ENCODE measurements around the gene CTNNA3.
"Not testable (repeated sequence)": the region's sequence is repeated elsewhere in the genome, so short reads cannot be mapped to it uniquely, and the experiment has no call there.

The CTNNA3 gene

DNA sequence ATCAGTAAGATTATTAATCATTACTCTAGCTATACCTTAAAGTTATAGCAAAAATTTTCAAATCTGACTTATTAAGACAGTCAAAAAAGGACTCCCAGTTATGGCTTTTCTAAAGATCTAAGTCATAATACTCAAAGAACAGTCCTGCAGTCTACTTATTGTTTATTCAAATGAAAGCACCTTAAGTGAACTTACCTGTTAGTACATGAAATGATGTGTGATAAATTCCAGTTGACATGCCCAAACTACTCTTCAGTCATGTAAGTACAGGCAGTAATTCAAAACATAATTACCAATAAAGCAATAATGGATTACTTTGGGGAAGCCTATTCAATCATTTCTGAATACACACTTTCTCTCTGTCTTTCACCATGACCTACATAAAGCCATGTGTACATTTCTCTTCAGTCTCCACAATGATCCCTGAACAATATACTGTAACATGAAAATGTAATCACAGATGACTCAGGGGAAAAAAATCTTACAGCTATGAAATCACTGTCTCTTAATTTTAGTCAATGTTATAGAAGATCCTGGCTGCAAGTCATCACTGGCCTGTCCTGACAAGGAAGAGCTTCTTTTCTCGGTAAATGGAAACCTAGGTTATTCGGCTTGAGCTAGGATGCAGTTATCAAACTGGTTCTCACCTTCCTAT, 1190.9 kb downstream of the CTNNA3 start:
- ATAC-seq, result no peak

DNA sequence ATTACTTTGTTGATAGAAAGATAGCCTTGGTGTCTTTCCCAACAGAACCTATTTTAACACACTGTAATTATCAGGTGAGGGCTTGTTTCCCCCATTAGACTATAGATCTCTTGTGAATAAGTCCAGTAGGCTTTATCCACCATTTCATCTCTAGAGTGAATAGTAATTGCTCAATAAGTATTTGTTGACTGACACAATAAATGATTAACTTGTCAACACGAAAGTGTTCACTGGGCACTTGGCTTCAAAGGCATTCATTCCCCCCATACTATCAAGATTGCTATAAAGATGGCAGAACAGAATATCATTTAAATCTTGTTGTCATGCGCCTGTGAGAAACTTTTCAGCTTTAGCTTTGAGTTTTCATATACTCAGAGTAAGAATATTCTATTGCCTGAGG, 1194.6 kb downstream of the CTNNA3 start:
- ATAC-seq, result no peak

DNA sequence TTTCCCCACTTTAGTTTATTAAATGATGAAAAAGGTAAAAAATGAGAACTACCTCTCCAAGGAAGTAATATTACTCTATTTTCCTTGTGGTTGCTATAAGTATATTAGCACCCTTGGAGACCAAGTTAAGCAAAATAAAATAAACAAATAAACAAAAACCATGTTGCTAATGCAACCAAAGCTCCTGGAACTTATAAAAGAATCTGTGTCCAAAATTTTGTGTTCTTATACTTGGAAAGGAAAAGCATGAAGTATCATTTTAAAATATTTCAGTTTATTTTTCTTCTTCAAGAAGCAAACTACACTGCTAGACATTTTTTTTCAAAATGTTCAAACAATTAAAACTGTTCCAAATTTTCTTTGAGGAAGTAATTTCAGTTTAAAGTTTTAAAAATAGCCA, 1212.0 kb downstream of the CTNNA3 start:
- ATAC-seq, result no peak

DNA sequence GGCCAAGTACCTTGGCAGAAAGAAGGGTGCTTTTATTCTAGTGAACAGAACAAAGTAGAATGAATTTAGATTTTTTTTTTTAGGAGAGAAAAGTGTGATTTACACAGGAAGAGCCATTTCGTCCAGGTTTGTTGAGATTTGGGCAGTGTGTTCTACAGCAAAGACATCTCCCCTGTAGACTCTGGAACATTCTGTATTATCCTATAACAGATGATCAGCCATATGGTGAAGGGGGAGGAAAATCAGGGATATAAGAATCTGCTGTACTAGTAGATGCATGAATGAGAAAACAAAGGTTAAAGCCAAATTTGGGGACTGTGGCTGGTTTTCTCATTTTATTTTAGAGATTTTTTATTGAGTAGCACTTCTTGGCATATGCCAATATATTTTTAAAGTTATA, 1223.8 kb downstream of the CTNNA3 start:
- no peak for ATAC-seq

DNA sequence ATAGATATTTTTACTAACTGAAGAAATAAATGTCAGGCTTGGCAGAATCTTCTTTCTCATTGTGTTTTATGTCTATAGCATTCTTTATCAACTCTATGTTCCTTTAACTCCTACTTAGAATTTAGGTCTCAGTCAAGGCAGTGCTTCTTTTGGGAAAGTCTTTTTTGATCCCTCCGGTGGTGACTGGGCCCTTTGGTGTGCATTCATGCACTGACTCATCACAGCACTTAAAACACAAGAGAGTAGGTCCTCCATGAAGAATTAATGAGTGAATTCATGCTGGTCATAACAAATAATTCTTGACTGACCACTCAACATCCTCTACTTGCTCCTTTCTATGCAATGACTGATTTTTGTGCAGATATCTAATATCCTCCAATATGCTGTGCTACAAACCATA, 1229.0 kb downstream of the CTNNA3 start:
- ATAC-seq, result no peak

DNA sequence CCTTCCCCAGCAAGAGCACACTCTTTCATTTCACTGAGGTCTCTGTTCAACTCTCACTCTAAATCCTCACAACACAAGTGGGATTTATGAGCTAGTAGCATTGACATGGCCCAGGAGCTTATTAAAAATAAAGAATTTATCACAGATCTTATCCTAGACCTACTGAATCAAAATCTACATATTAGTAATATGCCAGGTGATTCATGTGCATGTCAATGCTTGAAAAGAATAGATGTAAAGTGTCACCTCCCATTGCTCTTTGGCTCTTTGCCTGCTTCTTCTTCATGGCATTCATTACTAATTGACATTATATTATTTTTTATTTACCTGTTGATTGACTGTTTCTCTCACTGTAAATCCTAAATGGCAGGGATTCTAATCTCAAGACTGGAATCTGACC, 1229.4 kb downstream of the CTNNA3 start:
- ATAC-seq, result no peak

DNA sequence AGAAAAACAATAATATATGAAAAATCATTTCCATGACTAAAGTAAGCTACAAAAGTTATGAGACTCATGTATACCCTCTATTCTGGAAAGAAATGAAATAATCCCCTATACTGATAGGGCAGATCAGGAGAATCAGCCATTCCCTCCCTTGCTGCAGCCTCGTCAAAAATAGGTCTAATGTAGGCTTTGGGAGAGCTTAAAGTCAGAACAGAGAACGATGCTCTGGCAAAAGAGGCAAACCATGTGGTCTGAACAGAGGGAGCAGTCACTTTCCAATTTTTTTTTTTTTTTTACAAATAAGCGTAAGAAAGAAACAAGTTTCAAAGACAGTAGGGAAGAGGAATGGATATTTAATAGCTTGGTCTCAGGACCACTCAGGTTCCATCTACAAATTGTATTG, 1232.4 kb downstream of the CTNNA3 start:
- no peak for ATAC-seq

DNA sequence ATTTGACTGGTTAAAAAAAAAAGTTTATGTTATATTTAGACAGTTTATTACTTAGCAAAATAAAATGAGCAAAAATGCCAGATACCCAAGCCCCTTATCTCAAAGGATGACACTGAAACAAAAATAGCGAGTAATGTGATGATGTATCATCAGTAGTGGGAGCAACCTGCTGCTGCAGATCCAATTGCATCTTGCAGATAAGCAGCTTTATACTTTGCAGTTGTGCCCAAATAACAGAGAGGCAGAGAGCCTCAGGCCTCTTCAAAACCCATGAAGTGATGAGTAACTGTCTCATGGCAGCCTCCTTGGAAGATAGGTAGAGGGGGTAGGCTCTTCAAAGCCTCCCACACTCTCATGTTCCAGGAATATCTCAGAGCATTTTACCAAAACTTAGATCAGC, 1238.4 kb downstream of the CTNNA3 start:
- ATAC-seq, result no peak

DNA sequence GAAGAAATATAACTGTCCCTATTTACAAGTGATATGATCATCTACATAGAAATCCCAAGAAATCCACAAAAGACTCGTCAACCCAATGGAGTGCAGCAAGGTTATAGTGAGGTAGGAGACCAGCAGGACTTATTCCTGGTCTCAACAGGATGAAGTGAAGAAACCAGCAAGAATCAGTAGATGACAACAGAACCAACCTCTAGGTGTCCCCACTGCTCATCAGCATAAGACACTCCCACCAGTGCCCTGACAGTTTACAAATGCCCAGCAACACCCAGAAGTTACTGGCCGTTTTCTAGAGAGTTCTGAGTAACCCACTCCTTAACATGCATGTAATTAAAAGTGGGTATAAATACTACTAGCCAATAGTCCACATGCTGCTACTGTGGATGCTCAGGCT, 1240.7 kb downstream of the CTNNA3 start:
- ATAC-seq, result no peak

DNA sequence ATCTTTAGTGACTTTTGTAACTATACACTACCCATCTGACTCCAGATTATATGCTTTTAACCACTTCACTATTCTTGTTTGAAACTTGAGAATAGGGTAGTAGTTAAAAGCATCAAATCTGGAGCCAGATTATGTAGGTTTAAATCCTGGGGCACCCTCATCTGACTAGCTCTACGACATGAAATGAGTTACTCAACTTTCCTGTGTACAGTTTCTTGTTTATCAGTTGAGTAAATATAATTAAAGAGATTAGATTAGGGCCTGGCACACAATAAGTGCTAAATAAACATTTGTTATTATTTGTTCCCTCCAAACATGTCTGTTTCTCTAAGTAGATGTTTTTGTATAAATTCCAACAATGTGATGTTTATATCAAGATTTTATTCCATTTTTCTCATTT, 1255.4 kb downstream of the CTNNA3 start:
- no peak for ATAC-seq

DNA sequence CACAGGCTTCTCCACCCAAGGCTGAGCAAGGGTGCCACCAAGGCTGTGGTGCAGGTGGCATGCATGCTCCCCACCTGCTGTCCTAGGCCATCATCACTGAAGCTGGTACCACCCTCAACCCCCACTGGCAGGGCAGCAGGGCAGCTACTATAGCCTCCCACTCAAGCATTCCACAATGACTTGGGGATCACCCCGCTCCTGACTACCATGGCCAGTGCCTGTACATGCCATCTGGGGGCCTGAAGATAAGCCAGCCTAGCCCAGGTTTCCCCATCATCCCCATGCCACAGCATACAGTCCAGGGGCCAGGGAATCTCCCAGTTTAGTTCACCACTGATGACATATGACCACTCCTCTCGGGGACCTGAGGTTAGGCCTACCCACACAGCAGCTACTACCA, 1281.1 kb downstream of the CTNNA3 start:
- no peak for ATAC-seq

DNA sequence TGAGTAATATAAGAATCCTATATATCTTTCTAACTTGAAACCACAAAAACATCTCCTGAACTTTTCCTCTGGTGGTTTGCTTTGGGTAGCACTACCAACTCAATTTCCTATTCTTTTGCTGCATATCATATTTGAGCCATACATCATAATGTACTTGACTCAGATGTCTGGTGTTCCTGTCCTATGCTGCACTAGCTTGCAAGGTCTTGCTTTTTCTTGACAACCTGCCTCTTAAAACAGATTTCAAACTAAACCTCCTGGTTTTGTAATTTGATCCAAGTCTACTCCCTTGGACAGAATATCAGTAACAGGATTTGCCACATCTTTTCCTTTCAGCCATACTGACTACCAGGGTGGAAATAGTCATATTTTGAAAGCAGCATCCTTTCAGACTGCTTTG, 1290.4 kb downstream of the CTNNA3 start:
- no peak for ATAC-seq

DNA sequence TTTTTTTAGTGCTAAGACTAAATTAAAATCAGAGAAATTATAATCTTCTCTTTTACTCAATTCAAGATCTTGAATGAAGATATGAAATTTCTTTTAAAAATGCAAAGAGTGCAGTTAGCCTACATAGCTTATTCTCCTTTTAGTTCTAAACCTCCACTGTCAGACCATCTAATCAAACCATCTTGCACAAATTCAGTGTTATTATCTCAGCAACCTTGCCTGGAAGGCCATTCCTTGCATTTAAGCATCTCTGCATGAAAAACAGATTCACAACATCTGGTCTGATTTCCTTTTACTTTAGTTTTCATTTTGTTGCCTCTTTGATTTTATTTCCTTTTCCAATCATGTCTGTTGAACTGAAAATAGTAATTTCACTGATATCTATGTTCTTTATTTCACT, 1297.3 kb downstream of the CTNNA3 start:
- no peak for ATAC-seq

DNA sequence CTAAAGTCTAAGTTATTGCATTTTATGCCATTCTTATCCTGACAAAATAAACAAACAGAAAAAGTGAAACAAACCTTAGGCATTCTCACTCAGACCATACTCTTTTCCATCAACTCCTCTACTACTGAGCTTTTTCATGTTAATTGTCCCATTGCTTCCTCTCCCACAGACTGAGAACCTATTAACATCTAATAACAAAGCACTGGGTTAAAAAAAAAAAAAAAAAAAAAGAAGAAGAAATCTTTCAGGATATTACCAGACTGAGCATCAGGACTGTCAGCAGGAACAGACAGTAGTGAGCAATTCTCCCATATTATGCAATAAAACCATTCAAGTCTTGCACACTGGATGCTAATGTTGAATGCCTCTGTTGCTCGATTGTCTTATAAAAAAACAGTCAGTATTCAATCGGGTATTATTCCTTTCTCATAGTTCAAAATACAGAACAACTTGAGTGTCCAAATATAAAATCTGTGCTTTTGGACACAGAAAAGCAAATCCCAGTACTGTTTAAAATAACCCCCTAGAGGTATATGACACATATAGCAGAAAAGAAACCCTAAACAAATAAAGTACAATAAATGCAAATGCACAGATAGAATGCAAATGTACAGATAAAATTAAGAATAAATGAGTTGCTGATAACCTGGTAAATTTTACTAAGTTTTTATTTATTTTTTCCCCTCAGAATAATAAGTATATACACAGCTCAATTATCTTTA, 1301.5 kb downstream of the CTNNA3 start:
- ATAC-seq, result no peak

DNA sequence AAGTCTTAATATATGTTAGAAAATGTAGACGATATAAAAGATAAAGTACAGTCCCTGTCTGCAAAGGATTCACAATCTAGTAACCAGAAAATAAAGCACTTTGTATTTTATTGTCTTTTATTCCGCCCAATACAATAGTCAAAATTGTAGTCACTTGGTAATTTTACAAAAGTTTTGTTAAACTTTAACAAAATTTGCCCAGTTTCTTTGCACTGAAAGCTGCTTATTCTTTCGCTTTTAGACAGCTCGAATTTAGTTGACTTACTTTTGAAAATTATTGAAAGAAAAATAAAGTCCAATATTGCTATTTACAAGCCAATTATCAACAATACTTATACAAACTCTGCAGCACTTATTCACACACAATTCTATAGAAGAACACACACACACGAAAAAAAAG, 1305.1 kb downstream of the CTNNA3 start:
- ATAC-seq, result no peak

DNA sequence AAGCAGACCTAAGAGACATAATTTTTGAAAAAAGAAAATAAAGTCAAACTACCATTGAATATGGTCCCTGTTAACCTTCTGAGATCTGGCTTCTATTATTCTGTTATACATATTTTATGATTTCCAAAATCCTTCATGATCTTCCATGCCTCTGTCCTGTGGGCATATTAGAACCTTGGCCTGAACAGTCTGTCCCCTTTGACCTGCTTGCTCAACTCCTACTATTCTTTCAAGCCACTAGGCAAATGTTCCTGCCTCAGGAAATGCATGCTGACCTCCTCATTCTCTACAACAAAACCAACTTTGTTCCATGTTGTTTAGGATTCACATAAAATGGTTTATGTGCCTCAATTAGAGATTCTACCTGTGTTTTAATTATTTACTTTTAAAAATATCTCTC, 1315.0 kb downstream of the CTNNA3 start:
- no peak for ATAC-seq

DNA sequence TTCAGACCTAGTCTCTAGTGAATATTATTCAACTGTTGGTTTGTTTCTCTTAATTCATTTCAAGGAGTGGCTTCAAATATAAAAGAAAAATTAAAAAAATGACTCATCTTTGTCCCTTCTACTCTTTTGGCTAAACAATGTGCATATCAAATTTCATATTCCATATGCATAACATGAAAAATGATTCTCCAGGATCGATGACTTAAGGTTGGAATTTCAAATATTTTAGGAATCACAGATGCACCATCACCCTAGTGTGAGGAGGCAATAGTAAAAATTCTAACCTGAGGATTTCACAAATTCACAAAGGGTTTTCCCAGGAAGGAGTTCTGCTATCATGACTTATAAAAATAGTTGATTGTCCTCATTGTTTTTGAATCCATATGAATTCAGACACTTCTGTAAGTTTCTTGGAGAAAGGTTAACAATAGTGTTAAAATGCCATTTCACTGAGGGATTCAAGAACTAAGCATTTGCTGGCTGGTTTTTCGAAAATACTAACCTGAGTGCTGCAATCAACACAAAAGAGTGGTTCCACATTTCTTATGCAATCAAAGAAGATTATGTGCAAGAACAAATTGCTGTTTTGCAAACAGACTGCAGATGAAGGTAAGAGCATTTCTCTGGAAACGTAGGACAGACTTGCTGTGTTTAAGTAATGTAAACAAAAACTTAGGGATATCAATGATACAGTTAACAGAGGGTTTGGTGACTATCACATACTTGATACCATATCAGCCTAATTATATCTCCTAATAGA, 1317.7 kb downstream of the CTNNA3 start:
- no peak for ATAC-seq

DNA sequence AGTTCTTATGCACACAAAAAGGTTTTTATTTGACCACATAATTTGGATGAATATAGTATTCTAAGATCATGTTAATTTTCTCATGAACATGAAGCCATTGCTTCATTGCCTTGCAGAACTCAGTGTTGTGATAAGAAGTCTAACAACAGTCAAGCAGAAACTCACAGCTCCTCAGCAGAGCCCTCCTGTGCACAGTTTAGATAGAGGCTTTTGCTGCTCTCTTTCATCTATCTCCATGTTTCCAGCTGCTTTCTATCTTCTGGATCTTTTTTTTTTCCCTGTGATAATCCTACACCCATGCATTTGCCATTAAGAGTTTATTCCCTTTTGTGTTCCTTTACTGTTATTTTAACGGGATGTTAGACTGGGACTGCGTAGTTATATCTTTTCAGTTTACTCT, 1327.8 kb downstream of the CTNNA3 start:
- ATAC-seq, result no peak

DNA sequence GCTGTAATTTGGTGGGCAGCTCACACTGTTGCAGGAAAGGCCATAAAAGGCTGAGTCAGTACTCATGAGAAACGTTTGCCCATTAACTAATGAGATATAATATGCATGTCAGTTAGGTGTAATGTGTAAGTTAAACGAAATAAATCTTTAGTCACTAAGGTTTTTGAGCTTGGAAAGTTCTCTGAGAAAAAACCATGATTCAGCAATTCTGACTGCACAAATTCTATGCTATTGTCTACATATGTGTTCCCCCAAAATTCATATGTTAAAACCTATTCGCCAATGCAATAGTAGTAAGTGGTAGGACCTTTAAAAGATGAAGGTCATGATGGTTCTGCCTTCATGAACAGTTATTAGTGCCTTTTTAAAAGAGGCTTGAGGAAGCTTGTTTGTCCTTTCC, 1329.8 kb downstream of the CTNNA3 start:
- no peak for ATAC-seq

DNA sequence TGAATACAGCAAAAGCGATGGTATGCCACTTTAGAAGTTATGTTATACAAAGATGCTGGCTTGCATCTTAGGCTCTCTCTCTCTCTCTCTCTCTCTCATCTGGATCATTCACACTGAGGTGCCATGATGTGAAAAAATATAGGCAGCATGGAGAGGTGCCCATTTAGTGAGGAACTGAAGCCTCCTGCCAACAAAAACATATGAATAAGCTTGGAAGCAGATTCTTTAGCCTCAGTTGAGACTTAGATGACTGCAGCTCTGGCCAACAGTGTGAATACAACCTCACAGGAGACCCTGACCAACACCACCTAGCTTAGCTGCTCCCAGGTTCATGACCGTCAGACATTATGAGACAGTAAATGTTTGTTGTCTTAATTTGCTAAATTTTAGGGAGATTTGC, 1330.3 kb downstream of the CTNNA3 start:
- ATAC-seq, result no peak

DNA sequence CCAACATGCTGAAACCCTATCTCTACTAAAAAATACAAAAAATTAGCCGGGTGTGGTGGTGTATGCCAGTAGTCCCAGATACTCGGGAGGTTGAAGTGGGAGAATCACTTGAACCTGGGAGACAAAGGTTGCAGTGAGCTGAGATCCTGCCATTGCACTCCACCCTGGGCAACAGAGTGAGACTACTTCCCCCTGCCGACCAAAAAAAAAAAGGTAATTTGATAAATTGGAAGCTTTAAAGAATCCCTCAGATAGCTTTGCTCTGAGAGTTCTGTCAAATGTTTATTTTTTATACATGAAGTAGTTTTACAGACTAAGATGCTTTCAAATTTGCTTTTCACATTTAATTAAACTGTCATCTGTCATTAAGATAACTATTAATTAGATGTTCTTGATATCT, 1333.5 kb downstream of the CTNNA3 start:
- no peak for ATAC-seq

DNA sequence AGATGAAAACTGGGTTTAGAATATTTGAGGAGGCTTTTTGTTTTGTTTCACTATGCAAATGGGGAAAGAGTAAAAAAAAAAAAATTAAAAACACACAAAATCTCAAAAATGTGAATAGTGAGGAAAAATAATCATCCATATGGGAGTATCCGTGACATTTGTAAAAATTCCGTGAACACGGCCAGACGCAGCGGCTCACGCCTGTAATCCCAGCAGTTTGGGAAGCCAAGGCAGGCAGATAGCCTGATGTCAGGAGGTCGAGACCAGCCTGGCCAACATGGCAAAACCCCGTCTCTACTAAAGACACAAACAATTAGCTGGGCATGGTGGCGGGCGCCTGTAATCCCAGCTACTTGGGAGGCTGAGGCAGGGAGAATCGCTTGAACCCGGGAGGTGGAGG, 1342.2 kb downstream of the CTNNA3 start:
- ATAC-seq, result not testable (repeated sequence)

DNA sequence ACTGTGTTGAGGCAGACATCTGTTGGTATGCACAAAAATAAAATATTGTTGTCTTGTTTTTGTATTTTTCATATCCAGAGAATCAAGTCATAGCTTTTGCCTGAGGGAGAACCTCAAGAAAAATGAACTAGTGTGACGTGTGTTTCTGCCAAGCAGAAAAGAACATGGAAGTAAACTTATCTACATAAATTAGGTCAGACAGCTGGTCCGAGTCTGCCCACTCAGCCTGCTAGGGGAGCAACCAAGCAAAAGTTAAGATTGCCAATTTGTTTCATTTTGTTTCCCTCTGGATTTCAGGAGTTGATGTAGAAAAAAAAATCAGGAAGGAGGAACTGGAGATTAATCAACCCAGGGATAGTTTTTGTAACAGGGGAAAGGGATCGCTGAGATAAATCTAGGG, 1342.6 kb downstream of the CTNNA3 start:
- ATAC-seq, result no peak
